Natural killer cell (primary cell): ENCODE measurements around the gene RALGPS1. TPM values are rescaled to one million over a fixed set of nuclear protein-coding genes. Genes with fewer than 3 reads are reported as not detected.

Experiments
- ATAC-seq, 3 donors: fragments of 150-1000 bp in 2 of 3; fragments of 200-7000 bp in 1 of 3; cut with Tn5 transposase; 1 replicate in 1 of 3; 2 replicates in 2 of 3; pipeline ENCODE4 v1.10.0; 2021; ENCODE audit warnings: mild to moderate bottlenecking in 2 of 3, moderate library complexity in 2 of 3
- DNase-seq, 2 donors: peaks; one replicate each; pipeline versions ENCODE4 v3.0.0 to v3.0.0-alpha.2; 2013 to 2021; ENCODE audit warnings: mixed read lengths in 1 of 2
- H3K27ac ChIP-seq: one replicate; pipeline ENCODE4 v1.5.1; 2013; ENCODE audit warnings: mild to moderate bottlenecking, low read length
- H3K27me3 ChIP-seq: one replicate; pipeline ENCODE4 v1.6.1; 2013; ENCODE audit warnings: low read length; ENCODE audit not compliant: control insufficient read depth, insufficient read depth
- H3K36me3 ChIP-seq: one replicate; pipeline ENCODE4 v1.6.1; 2013; ENCODE audit warnings: low read length; ENCODE audit not compliant: control insufficient read depth, insufficient read depth
- H3K4me1 ChIP-seq: one replicate; pipeline ENCODE4 v1.6.1; 2013; ENCODE audit warnings: low read length; ENCODE audit not compliant: control insufficient read depth, insufficient read depth
- H3K4me3 ChIP-seq: one replicate; pipeline ENCODE4 v1.5.1; 2013; ENCODE audit warnings: low read length
- H3K9me3 ChIP-seq: one replicate; pipeline ENCODE4 v1.6.1; 2013; ENCODE audit warnings: low read length; ENCODE audit not compliant: control insufficient read depth, insufficient read depth
- H3K27ac Mint-ChIP-seq, 2 donors: one replicate each; pipeline ENCODE4 v1.8.0; 2022; ENCODE audit warnings: mild to moderate bottlenecking in 2 of 2, mixed read lengths in 2 of 2, moderate library complexity in 1 of 2
- H3K27me3 Mint-ChIP-seq, 2 donors: one replicate each; pipeline ENCODE4 v1.8.0; 2022; ENCODE audit warnings: low read depth in 2 of 2, mixed read lengths in 2 of 2
- H3K36me3 Mint-ChIP-seq: one replicate; pipeline ENCODE4 v1.8.0; 2022; ENCODE audit warnings: mixed read lengths
- H3K4me1 Mint-ChIP-seq, 2 donors: one replicate each; pipeline ENCODE4 v1.8.0; 2022; ENCODE audit warnings: mixed read lengths in 2 of 2
- H3K4me3 Mint-ChIP-seq: one replicate; pipeline ENCODE4 v1.8.0; 2022; ENCODE audit warnings: mild to moderate bottlenecking, moderate library complexity, mixed read lengths
- H3K9me3 Mint-ChIP-seq, 2 donors: one replicate each; pipeline ENCODE4 v1.8.0; 2022; ENCODE audit warnings: mixed read lengths in 2 of 2
- CTCF ChIP-seq: fragments of 200-600 bp; IDR thresholded peaks from one replicate; pipeline ENCODE4 v1.8.0; 2022; ENCODE audit warnings: antibody characterized with exemption
- WGBS: methylation state at CpG from one replicate; pipeline ENCODE4 v1.1.7; 2013; ENCODE audit warnings: missing lambda C conversion rate; ENCODE audit not compliant: insufficient coverage; 5-methylcytosine and 5-hydroxymethylcytosine counted together
- intact Hi-C: fragments of 100-400 bp; cut with micrococcal nuclease; formaldehyde crosslinking; loops from one replicate; pipeline ENCODE4 v1.14.2; 2022
- total RNA-seq, 4 donors: library from RNA; stranded (reverse); fragments of 120-200 nt in 1 of 4; gene quantifications; one replicate each; pipeline versions ENCODE4 v1.2.3 to v1.2.4, GENCODE V29; 2013 to 2022

RALGPS1 gene
- total RNA-seq, 3 donors from 2014 or later (not counting 1 experiment from before 2014, with no cell fraction given): 11.9 to 21.2 (median 13.2) TPM

DNA sequence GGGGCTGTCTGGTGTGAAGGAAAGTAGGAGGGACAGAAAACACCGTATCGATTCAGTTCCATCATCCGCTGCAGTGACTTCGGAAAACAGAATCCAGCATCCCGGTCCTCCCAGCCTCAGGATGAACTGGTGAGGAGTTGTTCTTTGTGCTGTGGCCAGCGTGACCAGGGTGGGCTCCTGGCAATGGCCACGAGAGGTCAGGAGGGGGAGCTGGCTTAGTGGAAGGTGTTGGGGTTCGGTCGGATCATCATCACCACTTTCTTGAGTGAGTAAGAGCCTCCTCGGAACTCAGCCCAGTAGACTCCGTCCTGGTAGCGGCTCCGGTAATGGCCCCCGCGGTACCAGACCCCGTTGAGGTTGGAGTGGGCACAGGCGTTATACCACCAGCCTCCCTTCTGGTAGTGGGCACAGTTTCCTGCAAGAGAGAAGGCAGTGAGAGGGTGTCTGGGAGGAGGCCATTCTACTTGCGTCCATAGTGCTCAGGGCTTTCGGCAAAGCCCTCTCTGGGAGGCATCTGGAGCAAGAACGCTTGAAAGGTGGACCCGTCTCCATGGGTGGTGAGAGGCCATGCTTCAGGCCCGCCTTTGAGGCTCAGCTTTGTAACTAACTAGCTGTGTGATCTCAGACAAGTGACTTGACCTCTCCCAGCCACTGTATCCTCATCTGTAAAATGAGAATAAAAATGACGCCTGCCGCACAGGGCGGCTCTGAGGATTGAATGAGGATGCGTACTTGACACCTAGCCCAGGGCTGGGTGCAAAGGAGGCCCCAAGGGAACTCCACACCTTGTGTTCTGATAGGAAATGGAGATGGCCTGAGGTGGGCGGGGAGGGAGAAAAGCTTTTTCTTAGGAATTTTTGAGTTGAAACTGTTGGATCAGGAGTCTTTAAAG, 174.4 kb downstream of the RALGPS1 start:
- TF ChIP-seq CTCF: no peak
- H3K4me1 Mint-ChIP-seq: peaks cover 4 to 7% of the 10 kb centered on the region in 2 donors

DNA sequence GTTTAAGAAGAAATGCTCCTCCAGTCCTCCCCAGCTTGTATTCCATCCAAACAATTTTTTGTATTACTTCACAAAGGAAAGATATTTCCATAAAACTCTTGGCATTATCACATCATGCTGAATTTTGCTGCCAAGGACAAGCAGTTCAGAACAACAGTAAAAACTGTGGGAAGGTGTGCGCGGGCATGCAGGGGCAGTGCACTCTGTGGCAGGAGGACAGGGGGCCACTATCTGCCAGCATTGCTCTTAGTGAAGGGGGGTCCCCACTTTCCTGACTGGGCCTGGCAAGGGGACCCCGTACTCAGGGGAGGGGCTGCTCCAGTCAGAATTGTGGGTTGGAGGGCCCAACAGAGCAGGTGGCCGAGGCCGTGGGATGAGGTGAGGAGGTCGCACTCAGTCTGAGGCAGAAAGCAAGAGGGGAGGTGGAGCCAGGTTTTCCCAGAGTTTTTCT, 175.1 kb downstream of the RALGPS1 start:
- no peaks in the 10 kb centered on the region for H3K36me3 ChIP-seq

More for the DNA sequence above, 174.4 kb downstream of the RALGPS1 start:
- H3K27me3 ChIP-seq: no peaks in the 10 kb centered on the region
- intact Hi-C loops: no loop called here
- H3K9me3 ChIP-seq: no peaks in the 10 kb centered on the region
- H3K27ac ChIP-seq: no peak overlapping the region
- H3K36me3 ChIP-seq: no peaks in the 10 kb centered on the region
- DNase-seq: no peak
- H3K4me3 Mint-ChIP-seq: no peak overlapping the region
- 92% methylated on average over 27 of the region's 27 CpGs for WGBS
- H3K4me3 ChIP-seq: no peak overlapping the region
- ATAC-seq: no peak
- no peaks in the 10 kb centered on the region for H3K36me3 Mint-ChIP-seq
- no peaks in the 10 kb centered on the region for H3K27me3 Mint-ChIP-seq
- no peak overlapping the region for H3K27ac Mint-ChIP-seq
- peaks cover 5% of the 10 kb centered on the region for H3K4me1 ChIP-seq
- H3K9me3 Mint-ChIP-seq: no peaks in the 10 kb centered on the region

GRCh38 chr9:127090341-127090985, 175.9 kb downstream of the RALGPS1 start:
- no peaks in the 10 kb centered on the region for H3K27me3 ChIP-seq
- DNase-seq (no peak), ATAC-seq (no peak)
- WGBS: 86% methylated on average over 6 of the region's 6 CpGs
- H3K36me3 Mint-ChIP-seq: no peaks in the 10 kb centered on the region
- TF ChIP-seq CTCF: no peak
- no peak overlapping the region for H3K27ac Mint-ChIP-seq
- no peaks in the 10 kb centered on the region for H3K9me3 Mint-ChIP-seq
- H3K36me3 ChIP-seq: no peaks in the 10 kb centered on the region
- peaks cover 4 to 7% of the 10 kb centered on the region in 2 donors for H3K4me1 Mint-ChIP-seq
- H3K4me3 ChIP-seq: no peak overlapping the region
- no peak overlapping the region for H3K27ac ChIP-seq
- H3K4me3 Mint-ChIP-seq: no peak overlapping the region
- peaks cover 5% of the 10 kb centered on the region for H3K4me1 ChIP-seq
- no peaks in the 10 kb centered on the region for H3K9me3 ChIP-seq
- H3K27me3 Mint-ChIP-seq: no peaks in the 10 kb centered on the region
- intact Hi-C loops: no loop called here

More for the DNA sequence above, 175.1 kb downstream of the RALGPS1 start:
- Mint-ChIP-seq H3K36me3 (no peaks in the 10 kb centered on the region), H3K27me3 (no peaks in the 10 kb centered on the region), H3K9me3 (no peaks in the 10 kb centered on the region), H3K27ac (no peak overlapping the region), H3K4me3 (no peak overlapping the region), H3K4me1 (peaks cover 4 to 7% of the 10 kb centered on the region in 2 donors)
- intact Hi-C loops: no loop called here
- Histone ChIP-seq H3K27me3 (no peaks in the 10 kb centered on the region), H3K4me3 (no peak overlapping the region), H3K4me1 (peaks cover 5% of the 10 kb centered on the region), H3K9me3 (no peaks in the 10 kb centered on the region), H3K27ac (no peak overlapping the region)
- TF ChIP-seq CTCF: no peak
- DNase-seq (no peak), ATAC-seq (no peak)
- 96% methylated on average over 6 of the region's 6 CpGs for WGBS
